GM12864 (cell line): ENCODE results near the gene IL36B.

Source experiments
- DNase-seq: peaks from one replicate; pipeline ENCODE4 v3.0.0-alpha.2; 2011; ENCODE audit warnings: low read depth
- H3K4me3 ChIP-seq: 2 replicates; pipeline ENCODE4 v1.5.1; 2011; ENCODE audit warnings: mild to moderate bottlenecking, low read depth, low read length, control low read depth
- CTCF ChIP-seq: IDR thresholded peaks from 2 replicates; pipeline ENCODE4 v1.5.1; 2011; ENCODE audit warnings: low read depth, mild to moderate bottlenecking, moderate library complexity, low read length, control low read depth, inconsistent platforms; ENCODE audit errors: missing control alignments

IL36B gene

GRCh38 chr2:113053666-113054065 lies 999 bp upstream of the IL36B start:
- no peak for DNase-seq
- TF ChIP-seq CTCF: no peak
- H3K4me3 ChIP-seq: no peak overlapping the region

GRCh38 chr2:113050921-113051895 lies 1.5 kb downstream of the IL36B start:
- no peak for DNase-seq
- H3K4me3 ChIP-seq: no peak overlapping the region
- no peak for TF ChIP-seq CTCF

GRCh38 chr2:113046465-113046864 lies 6.2 kb downstream of the IL36B start:
- no peak for DNase-seq
- no peak overlapping the region for H3K4me3 ChIP-seq
- no peak for TF ChIP-seq CTCF

GRCh38 chr2:113041871-113042270 lies 10.8 kb downstream of the IL36B start:
- H3K4me3 ChIP-seq: no peak overlapping the region
- TF ChIP-seq CTCF: peak; percentile 44
- no peak for DNase-seq

GRCh38 chr2:113039719-113040118 lies 12.9 kb downstream of the IL36B start:
- DNase-seq: no peak
- TF ChIP-seq CTCF: no peak
- H3K4me3 ChIP-seq: no peak overlapping the region

GRCh38 chr2:113039158-113039557 lies 13.5 kb downstream of the IL36B start:
- no peak for TF ChIP-seq CTCF
- no peak overlapping the region for H3K4me3 ChIP-seq
- DNase-seq: no peak

- no peak overlapping the region for H3K4me3 ChIP-seq
- DNase-seq: no peak
- TF ChIP-seq CTCF: no peak
Measured at GRCh38 chr2:113038291-113038690, 14.4 kb downstream of the IL36B start.
